Activated CD4-positive, alpha-beta T cell treated with anti-CD3 and anti-CD28 coated beads, Interleukin-2, amount 10 ng/mL, durations not matched to agents 7 days and 5 days (primary cell): Measurements from ENCODE around the gene BMS1. TPM values are rescaled to one million over a fixed set of nuclear protein-coding genes. Genes with fewer than 3 reads are reported as not detected.

Experiments
- total RNA-seq, 2 experiments: library from RNA; stranded (reverse); gene quantifications; one replicate each; pipeline ENCODE4 v1.2.3, GENCODE V29; 2021

BMS1 gene
- total RNA-seq, 2 experiments from 2014 or later, result 15.9 to 16.2 TPM

Other genes with a start within 250 kb of the BMS1 start
- 10 to 100 TPM; 32.9 to 34.9 TPM for gene ZNF33B, start 144.2 kb upstream of the BMS1 start, total RNA-seq